H1 (cell line): Measurements from ENCODE around the gene ARID5B. TPM values are rescaled to one million over a fixed set of nuclear protein-coding genes. Genes with fewer than 3 reads are reported as not detected.

ENCODE experiments used
- CTCF ChIA-PET: fragments of 300-600 bp; sonication (Branson Sonifier 250); formaldehyde crosslinking; loops from one replicate; lab custom pipeline; 2021; ENCODE audit not compliant: partially characterized antibody; lab: Charles Lee
- POLR2A ChIA-PET: fragments of 300-600 bp; sonication (Branson Sonifier 250); formaldehyde crosslinking; loops from one replicate; lab custom pipeline; 2021; ENCODE audit warnings: inconsistent platforms; ENCODE audit not compliant: partially characterized antibody; lab: Charles Lee
- DNase-seq, 2 experiments: peaks; one replicate each; pipeline versions ENCODE4 v3.0.0 to v3.0.0-alpha.2; 2010 to 2022; ENCODE audit warnings: low spot score in 2 of 2, low read depth in 1 of 2, mixed read lengths in 1 of 2
- FAIRE-seq: peaks from 2 replicates; lab custom pipeline; 2011; peaks lifted over from hg19 to GRCh38; lab: Jason Lieb, UNC
- H2AFZ ChIP-seq: 2 replicates; pipeline ENCODE4 v1.8.1; 2012; ENCODE audit warnings: low read length, inconsistent platforms
- H2AK5ac ChIP-seq: 2 replicates; pipeline ENCODE4 v1.6.1; 2013; ENCODE audit warnings: low read depth, low read length
- H2BK120ac ChIP-seq: replicated peaks from 2 replicates; pipeline ENCODE3; 2013; ENCODE audit warnings: low read depth, low read length, inconsistent platforms
- H2BK12ac ChIP-seq: 2 replicates; pipeline ENCODE4 v1.6.1; 2013; ENCODE audit warnings: low read depth, low read length
- H2BK15ac ChIP-seq: 2 replicates; pipeline ENCODE4 v1.6.1; 2013; ENCODE audit warnings: low read length
- H2BK20ac ChIP-seq: 2 replicates; pipeline ENCODE4 v1.6.1; 2013; ENCODE audit warnings: low read length
- H2BK5ac ChIP-seq: 2 replicates; pipeline ENCODE4 v1.6.1; 2013; ENCODE audit warnings: low read depth, low read length
- H3K14ac ChIP-seq: 2 replicates; pipeline ENCODE4 v1.6.1; 2013; ENCODE audit warnings: inconsistent platforms; ENCODE audit not compliant: insufficient read length
- H3K18ac ChIP-seq: 2 replicates; pipeline ENCODE4 v1.6.1; 2013; ENCODE audit warnings: low read length; ENCODE audit errors: extremely low read depth
- H3K23ac ChIP-seq: 2 replicates; pipeline ENCODE4 v1.6.1; 2013; ENCODE audit warnings: inconsistent platforms; ENCODE audit not compliant: insufficient read length
- H3K23me2 ChIP-seq: 2 replicates; pipeline ENCODE4 v1.6.1; 2013; ENCODE audit warnings: low read depth, low read length
- H3K27ac ChIP-seq: 2 replicates; pipeline ENCODE4 v1.6.1; 2011; ENCODE audit warnings: low read depth, low read length, inconsistent platforms
- H3K27me3 ChIP-seq, 4 experiments: replicated peaks in 1 of 4; 1 replicate in 1 of 4; 2 replicates in 3 of 4; pipeline versions ENCODE4 v1.6.1 to v1.8.1; 2011 to 2013; ENCODE audit warnings: low read length in 3 of 4, mild to moderate bottlenecking in 3 of 4, inconsistent platforms in 2 of 4, mixed read lengths in 2 of 4, moderate library complexity in 1 of 4; ENCODE audit not compliant: control insufficient read depth in 3 of 4, insufficient read depth in 3 of 4; ENCODE audit errors: extremely low read depth in 1 of 4
- H3K36me3 ChIP-seq, 4 experiments: 2 replicates each; pipeline versions ENCODE4 v1.6.1 to v1.8.1; 2011 to 2013; ENCODE audit warnings: mild to moderate bottlenecking in 4 of 4, low read length in 3 of 4, moderate library complexity in 2 of 4, control low read depth in 1 of 4, inconsistent platforms in 1 of 4; ENCODE audit not compliant: insufficient read depth in 4 of 4, control insufficient read depth in 2 of 4
- H3K4ac ChIP-seq: replicated peaks from 2 replicates; pipeline ENCODE3; 2013; ENCODE audit warnings: low read length, low read depth, mixed read lengths, inconsistent platforms; ENCODE audit not compliant: insufficient read length
- H3K4me1 ChIP-seq, 4 experiments: replicated peaks in 1 of 4; 1 replicate in 1 of 4; 2 replicates in 3 of 4; pipeline versions ENCODE4 v1.6.1 to v1.8.1; 2011 to 2013; ENCODE audit warnings: low read length in 3 of 4, inconsistent platforms in 2 of 4, mixed read lengths in 1 of 4; ENCODE audit not compliant: insufficient read depth in 4 of 4, control insufficient read depth in 3 of 4
- H3K4me2 ChIP-seq, 2 experiments: 2 replicates each; pipeline versions ENCODE4 v1.6.1 to v1.8.1; 2011 to 2013; ENCODE audit warnings: low read depth in 2 of 2, low read length in 2 of 2, control low read depth in 1 of 2, inconsistent platforms in 1 of 2, mild to moderate bottlenecking in 1 of 2; ENCODE audit not compliant: insufficient read depth in 1 of 2
- H3K4me3 ChIP-seq, 4 experiments: fragments of 200-600, 300-600 bp in 1 of 4; sonication (generic), shearing (Covaris generic), sonication (Bioruptor Twin) in 1 of 4; 2 replicates each; pipeline versions ENCODE4 v1.5.1 to v1.8.1; 2011 to 2016; ENCODE audit warnings: low read length in 4 of 4, low read depth in 3 of 4, control low read depth in 2 of 4, inconsistent platforms in 2 of 4, mild to moderate bottlenecking in 2 of 4, mixed read lengths in 1 of 4, moderate library complexity in 1 of 4; ENCODE audit not compliant: insufficient read depth in 2 of 4; ENCODE audit errors: extremely low read depth in 1 of 4
- H3K56ac ChIP-seq: replicated peaks from 2 replicates; pipeline ENCODE3; 2013; ENCODE audit warnings: low read depth, mild to moderate bottlenecking, mixed read lengths, low read length, inconsistent platforms; ENCODE audit not compliant: insufficient read length
- H3K79me1 ChIP-seq: 2 replicates; pipeline ENCODE4 v1.6.1; 2013; ENCODE audit warnings: low read depth, low read length, control low read depth
- H3K79me2 ChIP-seq, 2 experiments: 2 replicates each; pipeline versions ENCODE4 v1.6.1 to v1.8.1; 2012 to 2013; ENCODE audit warnings: low read length in 2 of 2, mild to moderate bottlenecking in 2 of 2, inconsistent platforms in 1 of 2; ENCODE audit not compliant: insufficient read depth in 2 of 2, control insufficient read depth in 1 of 2
- H3K9ac ChIP-seq, 4 experiments: replicated peaks in 1 of 4; 1 replicate in 1 of 4; 2 replicates in 3 of 4; pipeline versions ENCODE4 v1.6.1 to v1.8.1; 2011 to 2013; ENCODE audit warnings: low read depth in 3 of 4, low read length in 3 of 4, control low read depth in 2 of 4, mild to moderate bottlenecking in 2 of 4, moderate library complexity in 2 of 4, inconsistent platforms in 1 of 4; ENCODE audit errors: extremely low read depth in 1 of 4
- H3K9me3 ChIP-seq, 2 experiments: 2 replicates each; pipeline versions ENCODE4 v1.6.1 to v1.8.1; 2012 to 2013; ENCODE audit warnings: mild to moderate bottlenecking in 2 of 2, moderate library complexity in 2 of 2, control low read depth in 1 of 2, inconsistent platforms in 1 of 2, low read depth in 1 of 2, low read length in 1 of 2, mixed read lengths in 1 of 2; ENCODE audit not compliant: insufficient read depth in 2 of 2
- H4K20me1 ChIP-seq, 2 experiments: replicated peaks in 1 of 2; 2 replicates each; pipeline versions ENCODE3 to v1.8.1; 2011 to 2013; ENCODE audit warnings: inconsistent platforms in 2 of 2, low read length in 2 of 2, mild to moderate bottlenecking in 1 of 2; ENCODE audit not compliant: insufficient read depth in 2 of 2, control insufficient read depth in 1 of 2
- H4K5ac ChIP-seq: 2 replicates; pipeline ENCODE4 v1.6.1; 2013; ENCODE audit warnings: low read length, low read depth, mixed read lengths, inconsistent platforms; ENCODE audit not compliant: insufficient read length
- H4K8ac ChIP-seq: 2 replicates; pipeline ENCODE4 v1.8.0; 2013; ENCODE audit warnings: mild to moderate bottlenecking, moderate library complexity, low read length, inconsistent platforms; ENCODE audit not compliant: insufficient read depth; ENCODE audit errors: extremely low read depth
- H4K91ac ChIP-seq: replicated peaks from 2 replicates; pipeline ENCODE3; 2013; ENCODE audit warnings: low read length, mixed read lengths, inconsistent platforms; ENCODE audit not compliant: insufficient read length
- GABPA ChIP-seq: IDR thresholded peaks from 2 replicates; pipeline ENCODE4 v1.6.1; 2011; ENCODE audit warnings: mild to moderate bottlenecking, low read length, moderate library complexity, borderline replicate concordance; ENCODE audit not compliant: insufficient read depth
- KDM5A ChIP-seq: fragments of 200-600 bp; IDR thresholded peaks from 2 replicates; pipeline ENCODE4 v1.7.1; 2012; ENCODE audit warnings: mild to moderate bottlenecking, low read length, inconsistent platforms, mixed read lengths
- NANOG ChIP-seq: IDR thresholded peaks from 2 replicates; pipeline ENCODE4 v1.6.1; 2011; ENCODE audit warnings: low read length, low read depth, mild to moderate bottlenecking, inconsistent platforms; ENCODE audit not compliant: insufficient read depth, poor library complexity, severe bottlenecking
- RBBP5 ChIP-seq: IDR thresholded peaks from 2 replicates; pipeline ENCODE4 v1.7.1; 2012; ENCODE audit warnings: low read depth, mild to moderate bottlenecking, inconsistent platforms, low read length, moderate library complexity, borderline replicate concordance
- SP2 ChIP-seq: IDR thresholded peaks from 2 replicates; pipeline ENCODE4 v1.6.1; 2012; ENCODE audit warnings: mild to moderate bottlenecking, low read length, inconsistent platforms
- TAF7 ChIP-seq: optimal IDR thresholded peaks from 2 replicates; pipeline ENCODE3; 2011; ENCODE audit warnings: low read depth, mild to moderate bottlenecking, inconsistent platforms, low read length, moderate library complexity, borderline replicate concordance
- TBP ChIP-seq: IDR thresholded peaks from 2 replicates; pipeline ENCODE4 v1.6.1; 2011; ENCODE audit warnings: low read depth, low read length, improper control_type of control experiment
- WGBS, 2 experiments: shearing (Covaris generic) in 1 of 2; methylation state at CpG; one replicate each; pipeline versions ENCODE4 v1.1.6 to v1.1.7; 2013 to 2015; ENCODE audit warnings: low lambda C conversion rate in 2 of 2, mixed read lengths in 2 of 2, inconsistent platforms in 1 of 2, low coverage in 1 of 2, missing lambda C conversion rate in 1 of 2; ENCODE audit not compliant: insufficient replicate concordance in 2 of 2, insufficient coverage in 1 of 2, insufficient read length in 1 of 2; ENCODE audit errors: extremely low coverage in 1 of 2, missing lambda C conversion rate in 1 of 2; 5-methylcytosine and 5-hydroxymethylcytosine counted together
- polyA plus RNA-seq, 7 experiments: library from polyadenylated mRNA; depleted of rRNA in 3 of 7; stranded (reverse) in 5 of 7; unstranded in 2 of 7; fragments of >200 nt in 5 of 7; fragments of 200-250 nt in 2 of 7; gene quantifications; 1 replicate in 5 of 7; 2 replicates in 1 of 7; 4 replicates in 1 of 7; pipeline versions ENCODE4 v1.2.1 to v1.2.3, GENCODE V29; 2011 to 2013; ENCODE audit warnings: missing spikeins in 2 of 7, mixed read lengths in 2 of 7
- total RNA-seq: library from RNA; stranded (reverse); fragmentation: NEBNext Ultra II Directional; extraction: Animal tissue kit (Norgen Biotek cat#: 25700); gene quantifications from 2 replicates; pipeline ENCODE4 v1.2.1, GENCODE V29; 2021
- TF ChIP-seq, protein P1 (sequence below), 3 experiments: IDR thresholded peaks; 1 replicate in 2 of 3; 2 replicates in 1 of 3; pipeline versions ENCODE4 v1.5.1 to v1.6.1; 2011; ENCODE audit warnings: low read length in 3 of 3, mild to moderate bottlenecking in 3 of 3, inconsistent platforms in 2 of 3, low read depth in 1 of 3, moderate library complexity in 1 of 3; ENCODE audit not compliant: insufficient read depth in 1 of 3; ENCODE audit errors: control extremely low read depth in 1 of 3

The ARID5B gene
- total and polyA plus RNA-seq, 2 of the 8 experiments (the other 6 are each of a cell fraction or from before 2014, with no cell fraction given): 0.21 to 1.1 TPM

DNA sequence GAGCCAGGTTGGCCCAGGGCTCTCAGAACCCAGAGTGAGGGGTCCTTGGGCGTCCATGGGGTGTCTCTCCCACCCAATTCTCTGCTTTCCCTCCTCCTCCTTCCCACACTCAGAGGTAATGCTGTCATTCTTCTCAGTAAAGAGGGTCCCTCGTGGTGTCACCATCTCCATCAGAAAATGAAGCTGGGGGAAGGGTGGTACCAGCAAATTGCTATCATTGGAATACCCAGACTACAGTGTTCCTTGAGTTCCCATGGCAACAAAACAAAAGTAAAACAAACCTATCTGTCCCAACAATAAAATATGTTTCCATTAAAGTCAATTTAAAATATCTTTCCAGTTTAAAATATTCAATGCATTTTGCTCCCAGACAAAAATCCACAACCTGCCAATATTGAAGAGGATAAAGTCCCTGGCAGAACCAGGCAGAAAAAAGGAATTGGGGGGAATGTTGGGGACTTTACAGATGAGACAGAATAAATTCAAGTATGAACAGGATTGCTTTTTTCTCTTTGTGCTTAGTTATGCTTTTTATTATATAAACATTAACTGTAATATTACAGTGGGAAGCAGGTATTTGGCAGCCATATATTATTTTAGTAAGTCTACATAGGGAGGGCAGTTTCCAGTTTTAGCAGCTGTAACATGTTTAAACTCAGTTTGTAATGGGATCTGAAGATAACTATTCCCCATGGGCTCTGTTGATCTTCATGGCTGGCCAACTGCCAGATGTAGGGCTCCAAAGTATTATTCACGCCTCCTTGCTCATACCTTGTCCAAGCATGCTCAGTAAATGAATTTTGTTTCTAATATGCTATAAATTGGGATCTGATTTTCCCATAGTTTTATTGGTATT, 182.1 kb downstream of the ARID5B start:
- Histone ChIP-seq H3K27me3 (no peaks in the 10 kb centered on the region), H2AK5ac (no peak overlapping the region), H3K9me3 (no peaks in the 10 kb centered on the region), H3K56ac (no peak overlapping the region), H2BK20ac (no peak overlapping the region), H3K36me3 (no peaks in the 10 kb centered on the region), H3K23me2 (no peaks in the 10 kb centered on the region), H4K91ac (no peak overlapping the region), H4K5ac (no peak overlapping the region), H3K23ac (no peak overlapping the region), H2BK15ac (no peak overlapping the region), H3K4me1 (no peaks in the 10 kb centered on the region), H3K4me3 (no peak overlapping the region), H2BK12ac (no peak overlapping the region), H3K18ac (no peak overlapping the region), H3K9ac (no peak overlapping the region), H3K4me2 (no peak overlapping the region), H3K14ac (no peak overlapping the region), H2BK120ac (no peak overlapping the region), H3K27ac (no peak overlapping the region), H3K79me1 (no peaks in the 10 kb centered on the region), H3K4ac (no peak overlapping the region), H2AFZ (no peak overlapping the region), H4K20me1 (no peaks in the 10 kb centered on the region), H4K8ac (no peak overlapping the region), H2BK5ac (no peak overlapping the region), H3K79me2 (no peaks in the 10 kb centered on the region)
- ChIA-PET POLR2A (no interaction called here), CTCF (interaction anchor here (0.6 to 1.0 kb wide), 3 partner anchors 45 to 186 kb away, joined by 3 read pairs; no protein-coding TSS in a partner anchor)
- DNase-seq: no peak
- 83% methylated on average over 3 of the region's 3 CpGs; no CpG with 5 or more reads in 1 of the 2 experiments for WGBS, 2 experiments
- FAIRE-seq: no peak
- TF ChIP-seq SP2 (no peak), TBP (no peak), GABPA (no peak), TAF7 (no peak), KDM5A (no peak), NANOG (no peak), RBBP5 (no peak)
- TF ChIP-seq, protein P1, sequence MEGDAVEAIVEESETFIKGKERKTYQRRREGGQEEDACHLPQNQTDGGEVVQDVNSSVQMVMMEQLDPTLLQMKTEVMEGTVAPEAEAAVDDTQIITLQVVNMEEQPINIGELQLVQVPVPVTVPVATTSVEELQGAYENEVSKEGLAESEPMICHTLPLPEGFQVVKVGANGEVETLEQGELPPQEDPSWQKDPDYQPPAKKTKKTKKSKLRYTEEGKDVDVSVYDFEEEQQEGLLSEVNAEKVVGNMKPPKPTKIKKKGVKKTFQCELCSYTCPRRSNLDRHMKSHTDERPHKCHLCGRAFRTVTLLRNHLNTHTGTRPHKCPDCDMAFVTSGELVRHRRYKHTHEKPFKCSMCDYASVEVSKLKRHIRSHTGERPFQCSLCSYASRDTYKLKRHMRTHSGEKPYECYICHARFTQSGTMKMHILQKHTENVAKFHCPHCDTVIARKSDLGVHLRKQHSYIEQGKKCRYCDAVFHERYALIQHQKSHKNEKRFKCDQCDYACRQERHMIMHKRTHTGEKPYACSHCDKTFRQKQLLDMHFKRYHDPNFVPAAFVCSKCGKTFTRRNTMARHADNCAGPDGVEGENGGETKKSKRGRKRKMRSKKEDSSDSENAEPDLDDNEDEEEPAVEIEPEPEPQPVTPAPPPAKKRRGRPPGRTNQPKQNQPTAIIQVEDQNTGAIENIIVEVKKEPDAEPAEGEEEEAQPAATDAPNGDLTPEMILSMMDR (IDR thresholded peaks at IDR 0.05; ENCODE audit: control extremely low read depth in 1 of 3, insufficient read depth in 1 of 3, low read depth in 1 of 3, low read length in 3 of 3): no peak
